Measurements from ENCODE around the gene LIG1.

DNA sequence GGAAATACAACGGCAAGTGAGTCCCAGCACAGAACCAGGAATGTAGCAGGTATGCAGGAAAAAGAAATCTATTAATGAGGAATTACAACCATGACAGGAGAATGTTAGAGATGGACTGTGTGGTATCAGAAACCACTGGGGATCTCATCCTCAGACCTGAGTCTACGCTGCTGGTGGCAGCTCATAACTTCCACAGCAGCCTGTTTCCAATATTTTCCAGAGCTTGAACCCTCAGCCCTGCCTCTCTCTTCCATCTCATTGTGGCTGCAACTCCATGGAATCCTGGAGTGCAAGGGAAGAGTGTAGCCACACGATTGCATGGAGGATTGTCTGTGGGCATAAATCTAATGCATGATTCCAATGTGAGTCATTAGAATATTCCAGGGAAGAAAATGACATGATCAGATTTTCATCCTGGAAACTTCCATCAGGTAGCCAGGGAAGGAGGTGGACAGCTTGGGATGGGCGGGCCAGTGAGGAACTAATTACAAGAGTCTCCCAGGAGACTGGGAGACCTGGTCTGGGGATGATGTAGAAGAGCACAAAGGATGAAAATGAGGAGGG, 74.5 kb downstream of the LIG1 start:
- TF ChIP-seq, protein P1, sequence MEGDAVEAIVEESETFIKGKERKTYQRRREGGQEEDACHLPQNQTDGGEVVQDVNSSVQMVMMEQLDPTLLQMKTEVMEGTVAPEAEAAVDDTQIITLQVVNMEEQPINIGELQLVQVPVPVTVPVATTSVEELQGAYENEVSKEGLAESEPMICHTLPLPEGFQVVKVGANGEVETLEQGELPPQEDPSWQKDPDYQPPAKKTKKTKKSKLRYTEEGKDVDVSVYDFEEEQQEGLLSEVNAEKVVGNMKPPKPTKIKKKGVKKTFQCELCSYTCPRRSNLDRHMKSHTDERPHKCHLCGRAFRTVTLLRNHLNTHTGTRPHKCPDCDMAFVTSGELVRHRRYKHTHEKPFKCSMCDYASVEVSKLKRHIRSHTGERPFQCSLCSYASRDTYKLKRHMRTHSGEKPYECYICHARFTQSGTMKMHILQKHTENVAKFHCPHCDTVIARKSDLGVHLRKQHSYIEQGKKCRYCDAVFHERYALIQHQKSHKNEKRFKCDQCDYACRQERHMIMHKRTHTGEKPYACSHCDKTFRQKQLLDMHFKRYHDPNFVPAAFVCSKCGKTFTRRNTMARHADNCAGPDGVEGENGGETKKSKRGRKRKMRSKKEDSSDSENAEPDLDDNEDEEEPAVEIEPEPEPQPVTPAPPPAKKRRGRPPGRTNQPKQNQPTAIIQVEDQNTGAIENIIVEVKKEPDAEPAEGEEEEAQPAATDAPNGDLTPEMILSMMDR (conservative IDR thresholded peaks at IDR 0.05): no peak
- no peak for TF ChIP-seq EZH2 (IDR thresholded peaks at IDR 0.05; ENCODE audit: low read depth)

Measured in PC-9 (cell line).